GM18951 (cell line): ENCODE measurements around the gene SETBP1.

Source experiments
- POLR2A ChIP-seq: IDR thresholded peaks from 4 replicates; pipeline ENCODE4 v1.6.1; 2011; ENCODE audit warnings: mild to moderate bottlenecking; ENCODE audit not compliant: insufficient read length, insufficient read depth; ENCODE audit errors: extremely low read depth
- in situ Hi-C: fragments of 300-500 bp; cut with MboI; formaldehyde crosslinking; loops from one replicate; pipeline ENCODE4 v1.12.0; 2022; ENCODE audit warnings: low sequenced_read_pairs, mixed read lengths, inconsistent platforms; ENCODE audit not compliant: unreplicated experiment

SETBP1 gene

GRCh38 chr18:44771956-44772917 is 91.5 kb downstream of the SETBP1 start:
- in situ Hi-C loops = no loop called here
- TF ChIP-seq POLR2A = no peak

GRCh38 chr18:44773640-44774155 is 93.0 kb downstream of the SETBP1 start:
- TF ChIP-seq POLR2A = no peak
- in situ Hi-C loops = no loop called here

GRCh38 chr18:44774191-44774590 is 93.5 kb downstream of the SETBP1 start:
- in situ Hi-C loops = no loop called here
- TF ChIP-seq POLR2A = no peak

- no peak for TF ChIP-seq POLR2A
- in situ Hi-C loops = no loop called here
These were observed 96.9 kb downstream of the SETBP1 start for GRCh38 chr18:44777457-44778192.

- no peak for TF ChIP-seq POLR2A
- in situ Hi-C loops = no loop called here
These were observed 98.1 kb downstream of the SETBP1 start for GRCh38 chr18:44778788-44779187.

GRCh38 chr18:44779753-44780292 is 99.1 kb downstream of the SETBP1 start:
- in situ Hi-C loops = no loop called here
- no peak for TF ChIP-seq POLR2A

GRCh38 chr18:44781886-44782285 is 101.2 kb downstream of the SETBP1 start:
- in situ Hi-C loops = no loop called here

GRCh38 chr18:44782617-44783016 is 101.9 kb downstream of the SETBP1 start:
- in situ Hi-C loops = no loop called here
- TF ChIP-seq POLR2A = no peak

More at GRCh38 chr18:44781886-44782285, 101.2 kb downstream of the SETBP1 start:
- no peak for TF ChIP-seq POLR2A

GRCh38 chr18:44783371-44783770 is 102.7 kb downstream of the SETBP1 start:
- no peak for TF ChIP-seq POLR2A
- in situ Hi-C loops = no loop called here

GRCh38 chr18:44786257-44786656 is 105.6 kb downstream of the SETBP1 start:
- in situ Hi-C loops = no loop called here
- TF ChIP-seq POLR2A = no peak

- no peak for TF ChIP-seq POLR2A
- in situ Hi-C loops = no loop called here
These were observed 106.0 kb downstream of the SETBP1 start for GRCh38 chr18:44786688-44787087.

GRCh38 chr18:44788334-44788733 is 107.6 kb downstream of the SETBP1 start:
- no peak for TF ChIP-seq POLR2A
- in situ Hi-C loops = no loop called here

- in situ Hi-C loops = no loop called here
These were observed 109.0 kb downstream of the SETBP1 start for GRCh38 chr18:44789710-44790109.

More at GRCh38 chr18:44789710-44790109, 109.0 kb downstream of the SETBP1 start:
- TF ChIP-seq POLR2A = no peak
